SHP77 (cell line): ENCODE data around the gene ALG1L2.
"Not testable (repeated sequence)": the region's sequence is repeated elsewhere in the genome, so short reads cannot be mapped to it uniquely, and the experiment has no call there.

ENCODE experiments used
- DNase-seq, 2 experiments: peaks; one replicate each; lab custom pipeline; 2025; lab: John Stamatoyannopoulos, UW

ALG1L2 gene

DNA sequence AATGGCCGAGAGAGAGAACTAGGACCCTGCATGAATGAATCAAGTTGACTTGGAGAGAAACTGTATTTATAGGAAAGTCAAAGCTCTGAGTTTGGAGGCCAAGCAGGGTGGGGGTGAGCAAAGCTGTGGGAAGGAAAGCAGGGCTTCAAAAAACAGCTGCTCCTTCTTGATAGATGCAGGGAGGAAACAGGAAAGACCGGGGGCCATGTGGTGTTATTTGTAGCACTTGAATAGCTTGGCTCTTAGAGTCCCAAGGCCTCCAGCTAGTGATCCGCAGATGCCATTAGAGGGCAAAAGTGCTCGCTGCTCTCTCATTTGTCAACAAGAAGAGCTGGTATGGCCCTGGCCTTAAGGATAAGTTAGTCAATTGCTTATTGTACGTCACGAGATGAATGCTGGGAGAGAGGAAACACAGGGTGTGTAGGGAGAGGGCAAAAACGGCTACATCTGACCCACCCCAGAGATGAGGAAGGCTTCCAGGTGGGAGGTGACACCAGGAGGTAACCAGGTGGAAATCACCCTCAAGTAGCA is at the start of gene ALG1L2:
Gene ALG1L2, plus strand, starts transcription at position 481 of the 531 bp plus-strand sequence. CDS start 186 bp downstream, outside the sequence.
- no peak for DNase-seq

GRCh38 chr3:130037126-130037815 is 44.4 kb upstream of the ALG1L2 start:
- not testable (repeated sequence) for DNase-seq

DNA sequence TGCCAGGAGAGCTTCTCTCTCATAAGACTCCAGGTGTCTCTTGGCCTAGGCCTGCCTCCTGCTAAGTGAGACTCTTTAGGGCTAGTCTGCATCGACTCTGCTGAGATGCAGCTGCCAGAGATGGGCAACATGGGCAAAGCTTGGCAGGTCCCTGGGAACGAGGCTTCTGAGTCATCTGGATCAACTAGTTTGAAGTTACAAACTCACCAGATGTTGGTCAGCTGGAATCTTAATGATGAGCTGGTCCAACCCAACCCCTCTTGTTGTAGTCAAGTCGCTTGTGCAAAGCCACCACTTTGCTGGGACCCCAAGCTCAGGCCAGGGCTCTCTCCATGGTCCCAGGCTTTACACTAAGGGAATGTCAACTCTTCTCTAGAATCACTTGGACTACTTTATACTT is 38.9 kb upstream of the ALG1L2 start:
- DNase-seq: not testable (repeated sequence)

DNA sequence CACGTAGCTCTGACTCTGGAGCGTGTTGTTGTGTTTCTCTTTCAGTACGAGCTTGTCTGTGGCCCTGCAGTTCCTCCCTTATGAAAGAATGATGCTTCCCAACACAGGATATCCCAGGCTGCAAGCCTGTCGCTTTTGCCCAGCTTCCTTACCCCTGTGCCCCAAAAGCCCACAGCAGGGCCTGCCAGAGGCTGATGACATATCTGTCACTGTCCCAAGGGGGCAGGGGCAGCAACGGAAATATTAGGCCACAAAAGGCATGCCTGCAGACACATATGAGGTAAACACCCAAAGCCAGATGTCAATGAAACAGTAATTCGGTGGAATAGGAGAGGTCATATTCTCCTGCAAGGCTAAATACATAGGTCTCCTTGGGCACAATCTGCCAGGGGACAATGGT is 38.0 kb upstream of the ALG1L2 start:
- not testable (repeated sequence) for DNase-seq

- no peak for DNase-seq
Observed at GRCh38 chr3:130044370-130044769, 37.3 kb upstream of the ALG1L2 start.

- DNase-seq: no peak
Observed at GRCh38 chr3:130048726-130049125, 32.9 kb upstream of the ALG1L2 start.

DNA sequence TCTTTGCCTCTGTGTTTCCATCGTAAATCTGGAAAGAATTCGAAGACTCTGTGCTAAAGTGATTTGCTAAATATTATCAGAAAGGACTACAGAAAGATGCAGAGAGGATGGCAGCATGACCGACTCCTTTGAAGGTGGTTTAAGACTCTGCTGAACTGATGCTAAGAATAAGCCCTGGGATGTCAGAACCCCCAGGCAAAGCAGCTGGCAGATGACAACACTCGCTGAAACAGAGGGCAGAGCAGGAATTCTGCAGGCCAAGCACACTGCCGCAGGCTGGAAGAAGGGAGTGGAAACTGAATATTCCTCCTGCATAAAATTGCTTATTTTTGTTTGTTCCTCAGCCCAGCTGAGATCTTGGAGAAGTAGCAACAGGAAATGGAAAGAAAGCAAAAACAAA is 29.3 kb upstream of the ALG1L2 start:
- not testable (repeated sequence) for DNase-seq

GRCh38 chr3:130052965-130053364 is 28.7 kb upstream of the ALG1L2 start:
- not testable (repeated sequence) for DNase-seq

- DNase-seq: not testable (repeated sequence)
Observed at GRCh38 chr3:130057536-130058266, 23.9 kb upstream of the ALG1L2 start.

DNA sequence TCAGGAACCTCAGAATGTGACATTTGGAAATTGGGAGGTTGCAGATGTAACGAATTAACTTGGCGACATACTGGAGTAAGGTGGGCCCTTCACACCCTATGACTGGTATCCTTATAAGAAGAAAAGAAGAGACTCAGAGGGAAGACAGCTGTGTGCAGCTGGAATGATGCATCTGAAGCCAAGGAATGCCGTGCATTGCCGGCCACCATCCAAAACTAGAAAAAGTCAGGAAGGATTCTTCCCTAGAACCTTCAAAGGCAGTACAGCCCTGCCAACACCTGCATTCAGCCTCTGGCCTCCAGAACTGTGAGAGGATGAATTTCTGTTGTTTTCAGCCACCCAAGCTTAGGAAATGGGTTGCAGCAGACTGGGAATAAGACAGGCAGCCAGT is 23.4 kb upstream of the ALG1L2 start:
- not testable (repeated sequence) for DNase-seq

GRCh38 chr3:130058716-130059115 is 22.9 kb upstream of the ALG1L2 start:
- DNase-seq: not testable (repeated sequence)

DNA sequence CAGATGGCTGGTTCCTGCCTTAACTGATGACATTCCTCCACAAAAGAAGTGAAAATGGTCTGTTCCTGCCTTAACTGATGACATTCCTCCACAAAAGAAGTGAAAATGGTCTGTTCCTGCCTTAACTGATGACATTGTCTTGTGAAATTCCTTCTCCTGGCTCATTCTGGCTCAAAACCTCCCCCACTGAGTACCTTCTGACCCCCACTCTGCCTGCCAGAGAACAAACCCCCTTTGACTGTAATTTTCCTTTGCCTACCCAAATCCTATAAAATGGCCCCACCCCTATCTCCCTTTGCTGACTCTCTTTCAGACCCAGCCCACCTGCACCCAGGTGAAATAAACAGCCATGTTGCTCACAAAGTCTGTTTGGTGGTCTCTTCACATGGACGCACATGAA is 22.5 kb upstream of the ALG1L2 start:
- DNase-seq: not testable (repeated sequence)

GRCh38 chr3:130073582-130073981 is 8.0 kb upstream of the ALG1L2 start:
- no peak for DNase-seq

DNA sequence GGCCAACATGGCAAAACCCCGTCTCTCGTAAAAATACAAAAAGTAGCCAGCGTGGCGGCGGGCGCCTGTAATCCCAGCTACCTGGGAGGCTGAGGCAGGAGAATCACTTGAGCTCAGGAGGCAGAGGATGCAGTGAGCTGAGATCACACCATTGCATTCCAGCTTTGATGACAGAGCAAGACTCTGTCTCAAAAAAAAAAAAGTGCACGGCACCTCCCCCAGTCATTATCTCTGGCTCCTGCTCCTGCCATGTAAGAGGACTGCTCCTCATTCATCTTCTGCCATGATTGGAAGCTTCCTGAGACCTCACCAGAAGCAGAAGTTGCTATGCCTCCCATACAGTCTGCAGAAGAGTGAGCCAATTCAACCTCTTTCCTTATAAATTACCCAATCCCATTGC is 4.0 kb upstream of the ALG1L2 start:
- DNase-seq: no peak

DNA sequence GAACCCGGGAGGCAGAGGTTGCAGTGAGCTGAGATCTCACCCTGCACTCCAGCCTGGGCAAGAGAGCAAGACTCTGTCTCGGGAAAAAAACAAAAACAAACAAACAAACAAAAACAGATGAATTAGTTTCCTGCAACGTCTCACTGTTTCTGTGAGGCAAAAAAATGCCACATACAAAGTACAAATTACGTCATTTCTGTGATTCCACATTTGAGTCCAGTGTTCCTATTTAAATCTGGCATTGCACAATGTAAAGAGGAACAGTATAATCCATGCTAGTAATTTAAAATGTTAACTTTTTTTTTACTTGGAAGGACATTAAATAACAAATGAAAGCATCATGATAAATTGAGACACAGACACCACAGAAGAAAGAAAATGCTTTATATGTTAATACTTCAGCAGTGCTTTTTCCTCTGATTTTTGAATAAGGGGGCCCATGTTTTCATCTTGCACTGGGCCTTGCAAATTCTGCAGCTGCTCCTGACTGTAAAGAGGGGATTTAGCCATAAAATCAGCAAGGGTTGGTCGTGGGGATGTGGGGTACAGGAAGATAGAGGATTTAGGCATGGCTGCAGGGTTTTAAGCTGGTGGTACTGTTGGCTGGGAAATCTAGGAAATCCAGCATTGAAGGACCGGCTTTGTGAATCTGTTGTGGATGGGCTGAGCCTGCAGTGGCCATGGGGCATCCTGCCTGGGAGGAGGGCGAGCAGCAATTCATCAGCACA is 1.9 kb downstream of the ALG1L2 start:
- not testable (repeated sequence) for DNase-seq

- no peak for DNase-seq
Observed at GRCh38 chr3:130084436-130084980, 2.9 kb downstream of the ALG1L2 start.

DNA sequence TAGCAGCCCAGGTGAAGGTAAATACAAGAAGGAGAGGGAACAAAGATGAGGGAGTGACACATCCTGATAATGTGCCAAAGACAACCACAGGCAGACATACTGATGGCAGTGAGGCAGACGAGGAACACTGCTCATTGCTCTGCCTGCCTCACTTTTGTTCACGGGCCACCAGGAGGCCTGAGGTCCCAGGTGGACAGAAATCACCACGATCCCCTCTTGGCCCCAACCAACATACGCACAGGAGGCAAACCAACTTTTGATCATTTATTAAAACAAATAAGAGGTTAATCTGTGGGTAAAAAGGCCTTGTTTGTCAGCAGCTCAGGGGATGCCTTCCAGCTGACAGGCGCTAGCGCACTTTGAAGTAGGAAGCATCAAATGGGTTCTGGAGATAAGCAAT is 4.2 kb downstream of the ALG1L2 start:
- no peak for DNase-seq

DNA sequence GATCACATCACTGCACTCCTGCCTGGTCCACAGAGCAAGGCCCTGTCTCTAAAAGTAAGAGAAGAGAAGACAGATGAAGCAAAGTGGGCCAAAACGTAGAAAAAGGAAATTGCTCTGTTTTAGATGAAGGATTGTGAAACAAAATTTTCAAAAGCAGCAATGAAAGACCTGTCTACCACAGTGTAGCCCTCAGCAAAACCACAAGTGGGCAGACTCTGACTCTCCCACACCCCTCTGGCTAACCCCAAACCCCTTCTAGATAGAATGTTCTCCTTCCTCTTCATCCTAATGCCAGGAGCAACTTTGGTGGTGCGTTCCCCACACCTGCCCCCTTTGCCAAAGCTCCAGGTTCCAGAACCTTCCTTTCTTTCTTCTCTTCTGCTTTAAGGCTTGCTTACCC is 5.0 kb downstream of the ALG1L2 start:
- not testable (repeated sequence) for DNase-seq

DNA sequence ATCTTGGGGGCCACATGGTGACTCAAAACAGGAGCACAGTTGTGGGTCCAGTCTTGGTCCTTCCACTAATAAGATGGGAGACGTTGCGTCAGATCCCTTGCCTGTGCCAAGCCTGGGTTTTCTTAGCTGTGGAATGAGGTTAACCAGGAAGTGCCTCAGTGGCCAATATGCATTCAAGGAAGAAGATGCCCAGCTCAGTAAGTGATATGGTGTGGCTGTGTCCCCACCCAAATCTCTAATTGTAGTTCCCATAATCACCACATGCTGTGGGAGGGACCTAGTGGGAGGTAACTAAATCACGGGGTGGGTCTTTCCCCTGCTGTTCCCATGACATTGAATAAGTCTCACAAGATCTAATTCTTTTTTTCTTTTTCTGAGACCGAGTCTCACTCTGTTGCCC is 6.4 kb downstream of the ALG1L2 start:
- DNase-seq: no peak

DNA sequence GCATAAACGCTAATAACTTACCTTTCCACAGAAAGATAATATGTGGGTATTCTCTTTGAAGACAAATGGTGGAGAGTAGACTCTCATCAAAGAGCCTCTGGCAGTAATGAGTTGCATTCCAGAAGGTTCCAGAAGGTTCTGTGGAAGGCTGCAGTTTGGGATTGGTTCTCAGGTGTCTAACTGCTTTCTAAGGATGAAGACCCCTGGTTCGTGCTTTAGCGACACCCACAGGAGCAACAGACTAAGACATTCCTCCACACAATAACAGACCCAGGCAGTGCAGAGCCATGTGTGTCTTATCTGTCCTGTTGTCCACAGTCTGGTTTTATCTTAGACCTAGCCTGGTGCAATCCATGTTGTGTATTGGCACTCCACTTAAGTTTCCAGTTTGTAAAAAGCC is 9.1 kb downstream of the ALG1L2 start:
- DNase-seq: not testable (repeated sequence)

- DNase-seq: no peak
Observed at GRCh38 chr3:130091958-130092357, 10.3 kb downstream of the ALG1L2 start.

DNA sequence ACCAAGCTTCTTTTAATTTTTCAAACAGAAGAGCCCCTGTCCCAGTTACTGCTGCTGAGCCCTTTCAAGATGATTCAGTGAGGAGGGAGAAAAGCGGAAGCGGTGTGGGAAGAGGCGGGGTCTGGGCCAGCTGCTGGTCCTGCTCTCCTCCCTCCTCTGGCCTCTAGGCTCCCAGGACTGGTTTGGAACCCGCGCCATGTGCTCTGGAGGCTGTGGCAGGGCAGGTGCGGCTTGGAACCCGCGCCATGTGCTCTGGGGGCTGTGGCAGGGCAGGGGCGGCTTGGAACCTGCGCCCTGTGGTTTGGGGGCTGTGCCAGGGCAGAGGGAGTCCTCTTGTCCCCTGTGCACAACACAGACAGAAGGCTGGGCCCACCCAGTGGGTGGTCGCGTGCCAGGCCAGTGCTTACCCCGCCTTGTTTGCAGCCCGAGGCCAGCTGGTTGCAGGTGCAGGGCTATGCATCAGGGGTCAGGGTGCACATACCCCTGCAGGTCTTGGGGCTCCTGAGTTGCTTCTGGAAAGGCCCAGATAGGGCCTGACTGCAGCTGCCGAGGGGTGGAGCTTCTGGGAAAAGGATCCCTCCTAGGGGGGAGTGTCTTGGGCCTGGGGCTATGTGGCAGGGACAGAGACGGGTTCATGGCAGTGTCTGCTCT is 12.2 kb downstream of the ALG1L2 start:
- DNase-seq: no peak
